HCT116 (cell line): ENCODE measurements around the gene MXI1. TPM values are rescaled to one million over a fixed set of nuclear protein-coding genes. Genes with fewer than 3 reads are reported as not detected.

Source experiments
- ATAC-seq: fragments of 200-7000 bp; cut with Tn5 transposase; 2 replicates; pipeline ENCODE4 v1.9.1; 2020; ENCODE audit warnings: mild to moderate bottlenecking, moderate library complexity
- BruUV-seq: library from RNA; stranded (reverse); fragments of 400-500 nt; replicated peaks from 2 replicates; lab custom pipeline; 2021; lab: Mats Ljungman, UMichigan
- CTCF ChIA-PET: fragments of 300-600 bp; sonication (Branson Sonifier 250); formaldehyde crosslinking; loops from one replicate; lab custom pipeline; 2021; ENCODE audit warnings: antibody characterized with exemption; lab: Charles Lee
- POLR2A ChIA-PET: fragments of 300-600, 350-600 bp; sonication (Branson Sonifier 250); formaldehyde crosslinking; loops from one replicate; lab custom pipeline; 2021; ENCODE audit warnings: antibody characterized with exemption; lab: Charles Lee
- RAD21 ChIA-PET, 2 experiments: fragments of 300-600 bp; sonication (Branson Sonifier 250); formaldehyde crosslinking; loops; one replicate each; lab custom pipeline; 2023; ENCODE audit warnings: low total read pairs in 2 of 2; ENCODE audit not compliant: uncharacterized antibody in 2 of 2, unreplicated experiment in 2 of 2, low non-redundant PET in 1 of 2; lab: Charles Lee
- DNase-seq: peaks from one replicate; pipeline ENCODE4 v3.0.0-alpha.2; 2010; ENCODE audit warnings: low read depth, low spot score
- H2AFZ ChIP-seq: fragments of 200-600 bp; shearing (Covaris generic), sonication (generic); 2 replicates; pipeline ENCODE4 v1.6.1; 2017; ENCODE audit warnings: low read depth, mixed run types, mixed read lengths, antibody characterized with exemption, low read length; ENCODE audit not compliant: poor library complexity, severe bottlenecking
- H3K27ac ChIP-seq: 2 replicates; pipeline ENCODE4 v1.5.1; 2012; ENCODE audit warnings: low read depth, low read length
- H3K27me3 ChIP-seq: fragments of 200-600 bp; sonication (generic); 2 replicates; pipeline ENCODE4 v1.6.1; 2016; ENCODE audit warnings: mixed run types, low read length, mixed read lengths; ENCODE audit not compliant: insufficient read depth
- H3K36me3 ChIP-seq, 2 experiments: fragments of 200-500 bp in 1 of 2; fragments of 200-600 bp in 1 of 2; sonication (Bioruptor generic) in 1 of 2; sonication (generic) in 1 of 2; 2 replicates each; pipeline versions ENCODE4 v1.5.1 to v1.6.1; 2014 to 2016; ENCODE audit warnings: low read length in 2 of 2, inconsistent platforms in 1 of 2, mixed read lengths in 1 of 2, mixed run types in 1 of 2; ENCODE audit not compliant: insufficient read depth in 2 of 2, control insufficient read depth in 1 of 2
- H3K4me1 ChIP-seq, 2 experiments: fragments of 200-600 bp in 1 of 2; sonication (generic) in 1 of 2; 2 replicates each; pipeline versions ENCODE4 v1.5.1 to v1.6.1; 2012 to 2017; ENCODE audit warnings: low read length in 2 of 2, inconsistent platforms in 1 of 2, mild to moderate bottlenecking in 1 of 2, mixed read lengths in 1 of 2, mixed run types in 1 of 2, moderate library complexity in 1 of 2; ENCODE audit not compliant: insufficient read depth in 2 of 2, control insufficient read depth in 1 of 2
- H3K4me2 ChIP-seq: fragments of 200-600 bp; sonication (generic); 2 replicates; pipeline ENCODE4 v1.6.1; 2017; ENCODE audit warnings: mixed run types, low read length, mixed read lengths
- H3K4me3 ChIP-seq, 2 experiments: fragments of 200-600 bp in 1 of 2; sonication (generic) in 1 of 2; replicated peaks in 1 of 2; 2 replicates each; pipeline ENCODE4 v1.5.1; 2011 to 2016; ENCODE audit warnings: low read length in 2 of 2, control low read depth in 1 of 2, low read depth in 1 of 2, mild to moderate bottlenecking in 1 of 2, mixed read lengths in 1 of 2, mixed run types in 1 of 2
- H3K79me2 ChIP-seq: fragments of 200-600 bp; sonication (generic); 2 replicates; pipeline ENCODE4 v1.6.1; 2017; ENCODE audit warnings: mild to moderate bottlenecking, mixed run types, low read length, moderate library complexity, mixed read lengths; ENCODE audit not compliant: insufficient read depth
- H3K9ac ChIP-seq: fragments of 200-600 bp; sonication (generic); 2 replicates; pipeline ENCODE4 v1.6.1; 2016; ENCODE audit warnings: low read length, mixed read lengths
- H3K9me2 ChIP-seq: fragments of 200-600 bp; sonication (generic), shearing (Covaris generic); 2 replicates; pipeline ENCODE4 v1.6.1; 2017; ENCODE audit warnings: mixed run types, mild to moderate bottlenecking, moderate library complexity; ENCODE audit not compliant: insufficient read depth
- H3K9me3 ChIP-seq, 2 experiments: fragments of 200-500 bp in 1 of 2; fragments of 200-600 bp in 1 of 2; sonication (Bioruptor generic) in 1 of 2; sonication (generic) in 1 of 2; 2 replicates each; pipeline ENCODE4 v1.6.1; 2014 to 2017; ENCODE audit warnings: low read length in 2 of 2, mixed read lengths in 2 of 2, inconsistent platforms in 1 of 2, low read depth in 1 of 2, mild to moderate bottlenecking in 1 of 2, mixed run types in 1 of 2, moderate library complexity in 1 of 2; ENCODE audit not compliant: control insufficient read depth in 1 of 2, insufficient read depth in 1 of 2
- H4K20me1 ChIP-seq: fragments of 200-600 bp; sonication (generic), shearing (Covaris generic); 2 replicates; pipeline ENCODE4 v1.6.1; 2017; ENCODE audit warnings: mixed run types, mild to moderate bottlenecking, moderate library complexity; ENCODE audit not compliant: insufficient read depth
- CBX3 ChIP-seq: IDR thresholded peaks from 2 replicates; pipeline ENCODE4 v1.6.1; 2012; ENCODE audit warnings: low read depth
- EGR1 ChIP-seq: IDR thresholded peaks from 2 replicates; pipeline ENCODE4 v1.6.1; 2012; ENCODE audit warnings: low read depth
- EZH2phosphoT487 ChIP-seq: fragments of 200-600 bp; IDR thresholded peaks from 2 replicates; pipeline ENCODE4 v1.6.1; 2018; ENCODE audit warnings: antibody characterized with exemption, borderline replicate concordance
- JUND ChIP-seq: IDR thresholded peaks from 2 replicates; pipeline ENCODE4 v1.6.1; 2012
- POLR2A ChIP-seq: IDR thresholded peaks from 2 replicates; pipeline ENCODE4 v1.7.0; 2011; ENCODE audit warnings: borderline replicate concordance; ENCODE audit not compliant: insufficient read depth, insufficient read length; ENCODE audit errors: extremely low read depth
- REST ChIP-seq: IDR thresholded peaks from 2 replicates; pipeline ENCODE4 v1.6.1; 2012; ENCODE audit warnings: low read depth
- SIN3A ChIP-seq: IDR thresholded peaks from 2 replicates; pipeline ENCODE4 v1.6.1; 2012; ENCODE audit warnings: low read depth
- TCF7L2 ChIP-seq: IDR thresholded peaks from 2 replicates; pipeline ENCODE4 v1.7.0; 2011; ENCODE audit warnings: borderline replicate concordance, inconsistent platforms; ENCODE audit not compliant: insufficient read depth, insufficient read length; ENCODE audit errors: extremely low read depth
- ZBTB33 ChIP-seq: IDR thresholded peaks from 2 replicates; pipeline ENCODE4 v1.6.1; 2011; ENCODE audit warnings: mild to moderate bottlenecking, low read length, moderate library complexity; ENCODE audit not compliant: insufficient replicate concordance; ENCODE audit errors: extremely low read depth
- ZFX ChIP-seq: fragments of 450-650 bp; IDR thresholded peaks from 2 replicates; pipeline ENCODE4 v1.6.1; 2017
- intact Hi-C: fragments of 100-400 bp; cut with micrococcal nuclease; formaldehyde crosslinking; loops from 2 replicates; pipeline ENCODE4 v1.10.0; 2022
- total RNA-seq: library from RNA; stranded (reverse); gene quantifications from one replicate; pipeline ENCODE4 v1.2.1, GENCODE V29; 2021; ENCODE audit not compliant: unreplicated experiment
- TF ChIP-seq, protein P1 (sequence below): IDR thresholded peaks from 2 replicates; pipeline ENCODE4 v1.6.1; 2012

Gene MXI1
- total RNA-seq, 1 experiment from 2014 or later: 57.0 TPM

GRCh38 chr10:110216942-110217661 is 9.7 kb downstream of the MXI1 start:
- H4K20me1 ChIP-seq: no peaks in the 10 kb centered on the region
- no peaks in the 10 kb centered on the region for H3K9me3 ChIP-seq
- no peaks in the 10 kb centered on the region for H3K9me2 ChIP-seq
- no peak for DNase-seq
- no peak overlapping the region for H3K4me2 ChIP-seq
- ChIA-PET RAD21 (no interaction called here), POLR2A (interaction anchor here (1.2 kb wide), 1 partner anchor 9 kb away, joined by 3 read pairs; no protein-coding TSS in a partner anchor), CTCF (interaction anchor here (1.2 kb wide), 1 partner anchor 11 kb away, joined by 5 read pairs; no protein-coding TSS in a partner anchor)
- H3K4me3 ChIP-seq: no peak overlapping the region
- H3K27me3 ChIP-seq: no peaks in the 10 kb centered on the region
- no peak overlapping the region for H3K9ac ChIP-seq
- H3K36me3 ChIP-seq: no peaks in the 10 kb centered on the region
- ATAC-seq: no peak
- intact Hi-C loops: no loop called here
- TF ChIP-seq EGR1 (no peak), CBX3 (no peak), REST (no peak), SIN3A (no peak), ZBTB33 (no peak), JUND (no peak), ZFX (no peak), EZH2phosphoT487 (no peak), POLR2A (no peak), TCF7L2 (no peak)
- TF ChIP-seq, protein P1, sequence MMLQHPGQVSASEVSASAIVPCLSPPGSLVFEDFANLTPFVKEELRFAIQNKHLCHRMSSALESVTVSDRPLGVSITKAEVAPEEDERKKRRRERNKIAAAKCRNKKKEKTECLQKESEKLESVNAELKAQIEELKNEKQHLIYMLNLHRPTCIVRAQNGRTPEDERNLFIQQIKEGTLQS: no peak
- no peak overlapping the region for H3K27ac ChIP-seq
- H3K79me2 ChIP-seq: no peaks in the 10 kb centered on the region
- H3K4me1 ChIP-seq: peaks cover 11 to 22% of the 10 kb centered on the region in 2 experiments
- BruUV-seq: no TSS peak
- H2AFZ ChIP-seq: no peak overlapping the region
